GM23248 (cell line): ENCODE results near the gene ZFAND5. TPM values are rescaled to one million over a fixed set of nuclear protein-coding genes. Genes with fewer than 3 reads are reported as not detected.
A peak's percentile ranks its signal among the peaks of the same experiment; 100 is the strongest.

Experiments used
- DNase-seq: peaks from one replicate; pipeline ENCODE4 v3.0.0-alpha.2; 2015
- H2AFZ ChIP-seq: fragments of 200-600 bp; sonication (generic); 2 replicates; pipeline ENCODE4 v1.6.1; 2016; ENCODE audit warnings: antibody characterized with exemption
- H3F3A ChIP-seq: fragments of 200-600 bp; sonication (generic); 2 replicates; pipeline ENCODE4 v1.6.1; 2016; ENCODE audit warnings: mild to moderate bottlenecking, antibody characterized with exemption, mixed run types; ENCODE audit not compliant: insufficient read depth
- H3K27ac ChIP-seq: fragments of 200-600 bp; sonication (generic); 2 replicates; pipeline ENCODE4 v1.5.1; 2016; ENCODE audit warnings: mild to moderate bottlenecking
- H3K27me3 ChIP-seq: fragments of 200-600 bp; sonication (generic); replicated peaks from 2 replicates; pipeline ENCODE4 v1.6.1; 2016; ENCODE audit warnings: mild to moderate bottlenecking; ENCODE audit not compliant: insufficient read depth
- H3K36me3 ChIP-seq: fragments of 200-600 bp; sonication (generic); 2 replicates; pipeline ENCODE4 v1.6.1; 2016; ENCODE audit warnings: low read depth, mild to moderate bottlenecking
- H3K4me1 ChIP-seq: fragments of 200-600 bp; sonication (generic); 2 replicates; pipeline ENCODE4 v1.6.1; 2016; ENCODE audit warnings: mild to moderate bottlenecking; ENCODE audit not compliant: insufficient read depth
- H3K4me2 ChIP-seq: fragments of 200-600 bp; sonication (generic); one replicate; pipeline ENCODE4 v1.6.1; 2016; ENCODE audit warnings: mild to moderate bottlenecking; ENCODE audit not compliant: unreplicated experiment
- H3K4me3 ChIP-seq: fragments of 200-600 bp; sonication (generic); 2 replicates; pipeline ENCODE4 v1.5.1; 2016; ENCODE audit warnings: mild to moderate bottlenecking
- H3K79me2 ChIP-seq: fragments of 200-600 bp; sonication (generic); 2 replicates; pipeline ENCODE4 v1.6.1; 2016; ENCODE audit warnings: mild to moderate bottlenecking; ENCODE audit not compliant: insufficient read depth
- H3K9ac ChIP-seq: fragments of 200-600 bp; sonication (generic); 2 replicates; pipeline ENCODE4 v1.6.1; 2016; ENCODE audit warnings: mild to moderate bottlenecking
- H3K9me2 ChIP-seq: fragments of 200-600 bp; sonication (generic); 2 replicates; pipeline ENCODE4 v1.6.1; 2016; ENCODE audit warnings: mixed run types, mild to moderate bottlenecking, moderate library complexity; ENCODE audit not compliant: insufficient read depth
- H3K9me3 ChIP-seq: fragments of 200-600 bp; sonication (generic); one replicate; pipeline ENCODE4 v1.6.1; 2017; ENCODE audit warnings: low read depth
- H4K20me1 ChIP-seq: fragments of 200-600 bp; sonication (generic); 2 replicates; pipeline ENCODE4 v1.6.0; 2016; ENCODE audit not compliant: insufficient read depth
- EZH2 ChIP-seq: fragments of 200-600 bp; sonication (generic); IDR thresholded peaks from 2 replicates; pipeline ENCODE4 v1.6.1; 2018; ENCODE audit warnings: antibody characterized with exemption, mild to moderate bottlenecking; ENCODE audit not compliant: insufficient read depth, poor library complexity, severe bottlenecking
- EZH2phosphoT487 ChIP-seq: fragments of 200-600 bp; sonication (generic); IDR thresholded peaks from 2 replicates; pipeline ENCODE4 v1.6.1; 2018; ENCODE audit warnings: antibody characterized with exemption, moderate library complexity, mild to moderate bottlenecking, low read depth; ENCODE audit not compliant: insufficient read depth
- WGBS, 2 experiments: methylation state at CpG; one replicate each; pipeline ENCODE4 v1.1.6; 2015 to 2017; ENCODE audit warnings: low lambda C conversion rate in 2 of 2, low coverage in 1 of 2; ENCODE audit errors: missing lambda C conversion rate in 2 of 2; 5-methylcytosine and 5-hydroxymethylcytosine counted together
- in situ Hi-C: fragments of 300-500 bp; cut with MboI; formaldehyde crosslinking; loops from 2 replicates; pipeline ENCODE4 v1.15.0; 2020
- polyA plus RNA-seq: library from polyadenylated mRNA; unstranded; fragments of >200 nt; fragmentation: Nextera tagmentation; extraction: Ambion mirVana; gene quantifications from 2 replicates; pipeline ENCODE4 v1.2.1, GENCODE V29; 2016
- total RNA-seq: library from RNA; depleted of rRNA; stranded (reverse); fragments of >200 nt; shearing (Covaris generic); gene quantifications from 2 replicates; pipeline ENCODE4 v1.2.3, GENCODE V29; 2014

ZFAND5 gene
- total and polyA plus RNA-seq, 2 experiments from 2014 or later: 178 to 184 TPM

DNA sequence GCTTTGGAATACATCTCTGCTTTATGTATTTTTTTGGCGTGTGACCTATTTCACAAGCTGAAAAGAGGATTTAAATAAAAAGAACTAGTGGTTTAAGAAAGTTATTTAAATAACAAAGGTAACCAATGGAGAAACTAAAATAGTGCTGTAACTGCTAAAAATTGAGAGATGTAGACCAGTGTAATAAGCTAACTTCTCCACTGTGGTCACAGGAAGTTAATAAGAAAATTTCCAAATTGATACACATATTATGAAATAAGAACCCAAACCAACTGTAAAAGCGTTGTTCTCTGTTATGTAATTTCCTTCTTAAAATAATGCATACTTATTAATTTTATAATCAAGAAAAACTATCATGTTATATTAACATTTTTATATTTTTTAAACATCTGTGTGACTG, 29.1 kb upstream of the ZFAND5 start:
- TF ChIP-seq EZH2phosphoT487 (no peak), EZH2 (no peak)
- Histone ChIP-seq H3K9me2 (no peaks in the 10 kb centered on the region), H3F3A (peaks cover 4% of the 10 kb centered on the region; the same call in 1 of the 2 replicates), H4K20me1 (no peaks in the 10 kb centered on the region), H3K27ac (no peak overlapping the region), H3K27me3 (no peaks in the 10 kb centered on the region), H2AFZ (no peak overlapping the region), H3K4me3 (no peak overlapping the region), H3K9me3 (no peaks in the 10 kb centered on the region), H3K9ac (no peak overlapping the region), H3K4me2 (no peak overlapping the region), H3K4me1 (peaks cover 6% of the 10 kb centered on the region; the same call in 1 of the 2 replicates), H3K36me3 (no peaks in the 10 kb centered on the region), H3K79me2 (no peaks in the 10 kb centered on the region)
- no peak for DNase-seq
- 89 to 98% methylated on average over 2 of the region's 2 CpGs for WGBS, 2 experiments
- in situ Hi-C loops: no loop called here

DNA sequence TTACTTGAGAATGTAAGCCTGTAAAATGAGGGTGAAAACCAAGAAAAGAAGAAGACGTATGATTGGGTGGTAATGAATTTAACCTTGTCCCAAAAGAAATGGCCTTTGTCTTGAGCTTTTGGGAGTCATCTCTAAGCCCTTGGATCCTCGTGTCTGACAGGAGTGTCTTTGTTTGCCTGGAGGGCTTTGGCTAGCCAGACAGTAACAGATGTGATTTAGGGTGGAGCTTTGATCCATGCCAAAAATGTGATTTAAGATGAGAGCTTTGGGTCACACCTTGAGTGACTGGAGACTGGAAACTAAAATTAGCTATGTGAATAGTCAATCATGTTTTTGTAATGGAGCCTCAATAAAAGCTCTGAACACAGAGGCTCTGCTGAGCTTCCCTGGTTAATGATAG, 25.9 kb upstream of the ZFAND5 start:
- no peak for DNase-seq
- Histone ChIP-seq H3F3A (peaks cover 13% of the 10 kb centered on the region), H3K27ac (no peak overlapping the region), H3K9ac (no peak overlapping the region), H3K4me2 (no peak overlapping the region), H3K9me2 (no peaks in the 10 kb centered on the region), H3K79me2 (no peaks in the 10 kb centered on the region), H3K4me1 (peaks cover 8% of the 10 kb centered on the region), H3K27me3 (no peaks in the 10 kb centered on the region), H3K36me3 (no peaks in the 10 kb centered on the region), H2AFZ (no peak overlapping the region), H4K20me1 (no peaks in the 10 kb centered on the region), H3K9me3 (no peaks in the 10 kb centered on the region), H3K4me3 (no peak overlapping the region)
- TF ChIP-seq EZH2phosphoT487: no peak
- no peak for TF ChIP-seq EZH2
- 81 to 95% methylated on average over 2 of the region's 2 CpGs for WGBS, 2 experiments
- in situ Hi-C loops: no loop called here

DNA sequence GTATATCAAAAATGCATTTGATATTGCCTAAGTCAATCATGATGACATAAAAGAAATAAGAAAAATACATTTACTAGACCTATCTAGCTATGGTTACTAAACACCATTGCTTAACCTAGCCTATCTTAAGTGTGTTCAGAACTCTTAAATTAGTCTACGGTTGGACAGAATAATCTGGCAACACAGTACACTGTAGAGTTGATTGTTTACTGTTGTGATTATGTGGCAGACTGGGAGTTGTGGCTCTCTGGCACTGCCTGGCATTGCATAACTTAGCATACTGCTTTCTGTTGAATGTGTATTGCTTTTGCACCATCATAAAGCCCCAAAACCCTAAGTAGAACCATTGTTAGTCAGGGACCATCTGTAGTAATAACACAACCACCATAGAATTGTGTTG, 21.2 kb upstream of the ZFAND5 start:
- no peaks in the 10 kb centered on the region for H3K27me3 ChIP-seq
- H4K20me1 ChIP-seq: no peaks in the 10 kb centered on the region
- H3K36me3 ChIP-seq: no peaks in the 10 kb centered on the region
- no peak for TF ChIP-seq EZH2phosphoT487
- TF ChIP-seq EZH2: no peak
- no peak overlapping the region for H3K4me2 ChIP-seq
- peaks cover 34% of the 10 kb centered on the region for H3K4me1 ChIP-seq
- H3K9ac ChIP-seq: no peak overlapping the region
- WGBS, 2 experiments: 92 to 96% methylated on average over 1 of the region's 1 CpG
- no peak overlapping the region for H3K27ac ChIP-seq
- peaks cover 38% of the 10 kb centered on the region for H3F3A ChIP-seq
- H3K9me3 ChIP-seq: no peaks in the 10 kb centered on the region
- no peak overlapping the region for H3K4me3 ChIP-seq
- in situ Hi-C loops: no loop called here
- no peaks in the 10 kb centered on the region for H3K79me2 ChIP-seq
- H3K9me2 ChIP-seq: no peaks in the 10 kb centered on the region
- H2AFZ ChIP-seq: no peak overlapping the region
- DNase-seq: no peak

DNA sequence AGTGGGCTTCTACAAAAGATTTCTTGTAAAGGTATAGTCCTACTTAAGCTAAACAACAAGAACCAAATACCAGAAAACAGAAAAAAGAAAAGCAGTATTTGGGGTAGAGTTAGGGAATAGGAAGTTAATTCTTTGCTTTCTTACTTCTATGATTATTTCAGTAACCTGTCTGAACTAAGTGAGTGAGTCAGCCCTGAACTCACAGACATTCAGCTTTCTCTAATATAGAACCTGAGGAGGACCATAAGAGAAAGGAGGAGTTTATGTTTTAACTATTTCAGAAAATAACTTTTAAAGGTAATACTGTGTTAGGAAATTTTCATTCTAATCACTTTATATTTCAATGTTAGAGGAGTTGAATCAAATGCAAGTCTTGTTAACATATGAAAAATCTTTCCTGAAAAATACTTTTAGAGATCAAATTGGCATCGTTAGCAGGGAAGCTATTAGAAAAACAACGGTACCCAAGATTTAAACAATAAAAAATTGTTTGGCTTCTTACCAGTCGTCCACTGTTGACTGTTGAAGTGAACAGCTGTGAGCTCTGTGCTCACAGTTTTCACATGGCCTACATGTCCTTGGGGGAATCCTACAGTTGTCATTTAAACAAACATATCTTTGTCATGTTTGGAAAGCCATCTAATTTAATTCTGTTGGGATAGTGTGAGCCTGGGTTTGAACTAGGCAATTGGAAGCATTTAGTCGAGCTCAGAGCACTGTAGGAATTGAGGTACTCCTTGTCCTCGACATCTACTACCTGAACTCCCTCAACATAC, 19.9 kb upstream of the ZFAND5 start:
- in situ Hi-C loops: no loop called here
- H3K9me3 ChIP-seq: no peaks in the 10 kb centered on the region
- 67 to 70% methylated on average over 5 of the region's 5 CpGs for WGBS, 2 experiments

More for the DNA sequence above, 19.9 kb upstream of the ZFAND5 start:
- Histone ChIP-seq H3K27me3 (no peaks in the 10 kb centered on the region), H3K4me2 (peak overlapping the region; percentile 61), H3K9ac (peak overlapping the region; percentile 23; the same call in 1 of the 2 replicates), H3K36me3 (no peaks in the 10 kb centered on the region), H3K4me3 (no peak overlapping the region), H3K27ac (peak overlapping the region; percentile 71), H4K20me1 (no peaks in the 10 kb centered on the region), H3K79me2 (no peaks in the 10 kb centered on the region), H2AFZ (no peak overlapping the region), H3F3A (peaks cover 38% of the 10 kb centered on the region), H3K9me2 (no peaks in the 10 kb centered on the region), H3K4me1 (peaks cover 34% of the 10 kb centered on the region)
- no peak for TF ChIP-seq EZH2phosphoT487
- TF ChIP-seq EZH2: no peak
- peak; percentile 27 for DNase-seq
